AML-193 (cell line): ENCODE measurements around the gene SPI1.

Experiments used
- DNase-seq, 2 experiments: peaks; one replicate each; lab custom pipeline; 2025; lab: John Stamatoyannopoulos, UW

The SPI1 gene

GRCh38 chr11:47357985-47358730 is 20.2 kb downstream of the SPI1 start:
- DNase-seq, result no peak

- DNase-seq, result no peak
These were observed 21.4 kb downstream of the SPI1 start for GRCh38 chr11:47356998-47357329.

- no peak for DNase-seq
These were observed 22.0 kb downstream of the SPI1 start for GRCh38 chr11:47356129-47356997.

DNA sequence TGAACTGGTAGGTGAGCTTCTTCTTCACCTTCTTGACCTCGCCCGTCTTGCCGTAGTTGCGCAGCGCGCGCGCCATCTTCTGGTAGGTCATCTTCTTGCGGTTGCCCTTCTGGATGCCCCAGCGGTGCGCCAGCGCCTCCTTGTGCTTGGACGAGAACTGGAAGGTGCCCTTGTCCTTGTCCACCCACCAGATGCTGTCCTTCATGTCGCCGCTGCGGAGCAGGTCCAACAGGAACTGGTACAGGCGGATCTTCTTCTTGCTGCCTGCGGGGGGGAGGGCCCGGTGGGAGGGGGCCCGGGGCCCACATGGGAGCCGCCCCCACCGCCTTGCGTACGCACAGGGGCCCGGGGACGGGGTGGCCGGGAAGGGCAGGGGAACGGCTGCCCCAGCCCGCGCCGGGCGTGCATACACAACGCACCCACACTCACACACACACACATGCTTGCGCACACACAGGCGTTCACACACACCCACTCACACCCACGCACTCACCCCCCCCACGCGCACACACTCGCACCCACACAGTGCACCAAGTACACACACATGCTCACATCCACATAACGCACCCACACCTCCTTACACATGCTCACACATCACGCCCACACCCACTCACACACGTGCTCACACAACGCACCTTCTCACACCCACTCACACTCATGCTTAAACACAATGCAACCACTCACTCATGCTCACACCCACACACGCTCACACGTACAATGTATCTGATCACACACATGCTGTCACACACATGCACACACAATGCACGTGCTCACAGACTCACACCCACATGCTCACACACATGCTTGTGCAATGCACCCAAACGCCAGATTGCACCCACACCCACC is 22.8 kb downstream of the SPI1 start:
- DNase-seq, result no peak

GRCh38 chr11:47354913-47355282 is 23.4 kb downstream of the SPI1 start:
- no peak for DNase-seq

- no peak for DNase-seq
These were observed 24.2 kb downstream of the SPI1 start for GRCh38 chr11:47353978-47354774.

- DNase-seq, result no peak
These were observed 25.8 kb downstream of the SPI1 start, which contains the start of gene MYBPC3 for GRCh38 chr11:47352556-47352955. MYBPC3 (minus strand) TSS chr11:47352702; CDS start chr11:47352647, 55 bp downstream.

GRCh38 chr11:47351156-47352126 is 26.9 kb downstream of the SPI1 start:
- no peak for DNase-seq

- DNase-seq, result no peak
These were observed 28.0 kb downstream of the SPI1 start for GRCh38 chr11:47350315-47350714.

GRCh38 chr11:47349521-47350095 is 28.7 kb downstream of the SPI1 start:
- DNase-seq, result no peak

DNA sequence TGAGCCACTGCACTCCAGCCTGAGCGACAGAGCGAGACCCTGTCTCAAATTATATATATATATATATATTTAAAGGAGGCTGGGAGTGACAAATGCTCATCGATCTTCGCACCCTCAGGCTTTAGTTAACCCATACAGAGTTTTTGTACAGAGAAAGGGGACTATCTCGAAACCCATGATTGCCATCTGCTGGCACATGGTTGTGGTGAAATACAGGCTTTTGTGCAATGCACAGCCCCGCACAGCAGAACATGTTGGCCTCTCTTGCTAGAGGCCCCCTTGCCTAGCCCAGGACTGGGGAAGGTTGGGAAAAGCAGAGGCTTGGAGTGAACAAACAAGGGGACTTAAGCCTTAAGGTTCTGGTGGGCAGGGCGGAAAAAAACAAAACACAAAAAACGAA is 29.5 kb downstream of the SPI1 start:
- peak; percentile 61 to 62 for DNase-seq

DNA sequence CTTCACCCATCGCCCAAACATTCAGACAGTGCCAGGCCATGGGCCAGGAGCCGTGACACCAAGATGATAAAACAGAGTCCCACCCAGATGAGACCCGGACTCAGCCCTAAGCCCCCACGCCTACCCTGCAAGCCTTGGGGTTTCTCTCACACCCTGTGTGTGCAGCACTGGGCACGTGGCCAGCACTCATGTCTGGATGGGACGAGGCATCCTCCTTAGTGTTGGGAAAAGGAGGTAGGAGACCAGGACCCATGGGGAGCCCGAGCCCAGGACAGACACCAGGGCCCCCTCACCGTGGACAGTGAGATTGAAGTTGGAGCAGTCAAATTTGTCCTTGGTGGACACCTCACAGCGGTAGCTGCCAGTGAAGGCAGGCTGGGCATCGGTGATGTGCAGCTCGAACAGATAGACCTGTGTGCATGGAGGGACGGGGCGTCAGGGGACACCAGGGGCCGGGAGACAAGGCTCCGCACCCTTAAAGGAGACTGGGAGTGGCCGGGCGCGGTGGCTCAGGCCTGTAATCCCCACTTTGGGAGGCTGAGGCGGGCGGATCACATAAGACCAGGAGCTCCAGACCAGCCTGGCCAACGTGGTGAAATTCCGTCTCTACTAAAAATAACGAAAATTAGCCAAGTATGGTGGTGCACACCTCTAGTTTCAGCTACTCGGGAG is 30.1 kb downstream of the SPI1 start:
- DNase-seq, result no peak

- DNase-seq, result no peak
These were observed 31.2 kb downstream of the SPI1 start for GRCh38 chr11:47347137-47347536.

- DNase-seq, result no peak
These were observed 32.3 kb downstream of the SPI1 start for GRCh38 chr11:47345890-47346563.

GRCh38 chr11:47342854-47343253 is 35.5 kb downstream of the SPI1 start:
- DNase-seq, result no peak

- no peak for DNase-seq
These were observed 36.1 kb downstream of the SPI1 start for GRCh38 chr11:47342036-47342803.

DNA sequence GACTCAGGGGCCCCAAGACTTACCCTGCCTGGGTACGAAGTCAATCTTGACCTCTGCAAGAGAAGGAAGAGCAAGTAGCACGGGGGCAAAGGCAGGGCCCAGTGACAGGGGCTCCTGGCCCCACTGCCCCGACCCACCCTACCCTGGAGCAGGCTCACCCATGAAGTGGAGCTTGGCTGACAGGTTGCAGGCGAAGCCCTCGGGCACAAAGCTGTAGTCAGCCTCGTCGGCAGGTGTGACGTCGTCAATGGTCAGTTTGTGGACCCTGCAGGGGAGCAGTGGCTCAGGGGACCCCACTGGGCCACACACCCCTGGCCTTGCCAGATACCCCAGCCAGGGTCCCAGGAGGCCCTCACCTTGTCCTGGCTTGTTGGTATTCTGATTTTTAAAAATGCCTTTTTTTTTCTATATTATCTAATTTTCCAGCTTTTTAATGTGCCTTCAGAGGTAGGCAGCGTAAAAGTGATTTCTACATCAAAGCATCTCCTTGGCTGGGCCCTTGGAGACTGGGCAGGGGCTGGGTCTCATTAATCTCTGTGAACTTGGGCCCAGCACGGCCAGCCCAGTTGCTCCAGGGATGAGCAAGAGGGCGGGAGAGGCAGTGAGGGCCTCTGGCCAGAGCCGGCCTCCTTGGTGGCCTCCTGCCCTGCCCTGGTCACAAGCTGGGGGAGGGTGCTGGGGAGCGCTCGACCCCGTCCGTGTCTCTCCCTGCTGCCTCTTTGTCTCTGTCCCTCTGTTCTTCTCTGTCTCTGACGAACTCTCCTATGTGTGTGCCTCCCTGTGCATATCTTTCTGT is 37.2 kb downstream of the SPI1 start:
- no peak for DNase-seq
